HCT116 (cell line): ENCODE results near the gene ZMYM4. TPM values are rescaled to one million over a fixed set of nuclear protein-coding genes. Genes with fewer than 3 reads are reported as not detected.

Experiments
- ATAC-seq: fragments of 200-7000 bp; cut with Tn5 transposase; 2 replicates; pipeline ENCODE4 v1.9.1; 2020; ENCODE audit warnings: mild to moderate bottlenecking, moderate library complexity
- BruUV-seq: library from RNA; stranded (reverse); fragments of 400-500 nt; replicated peaks from 2 replicates; lab custom pipeline; 2021; lab: Mats Ljungman, UMichigan
- CTCF ChIA-PET: fragments of 300-600 bp; sonication (Branson Sonifier 250); formaldehyde crosslinking; loops from one replicate; lab custom pipeline; 2021; ENCODE audit warnings: antibody characterized with exemption; lab: Charles Lee
- POLR2A ChIA-PET: fragments of 300-600, 350-600 bp; sonication (Branson Sonifier 250); formaldehyde crosslinking; loops from one replicate; lab custom pipeline; 2021; ENCODE audit warnings: antibody characterized with exemption; lab: Charles Lee
- RAD21 ChIA-PET, 2 experiments: fragments of 300-600 bp; sonication (Branson Sonifier 250); formaldehyde crosslinking; loops; one replicate each; lab custom pipeline; 2023; ENCODE audit warnings: low total read pairs in 2 of 2; ENCODE audit not compliant: uncharacterized antibody in 2 of 2, unreplicated experiment in 2 of 2, low non-redundant PET in 1 of 2; lab: Charles Lee
- DNase-seq: peaks from one replicate; pipeline ENCODE4 v3.0.0-alpha.2; 2010; ENCODE audit warnings: low read depth, low spot score
- H2AFZ ChIP-seq: fragments of 200-600 bp; shearing (Covaris generic), sonication (generic); 2 replicates; pipeline ENCODE4 v1.6.1; 2017; ENCODE audit warnings: low read depth, mixed run types, mixed read lengths, antibody characterized with exemption, low read length; ENCODE audit not compliant: poor library complexity, severe bottlenecking
- H3K27ac ChIP-seq: 2 replicates; pipeline ENCODE4 v1.5.1; 2012; ENCODE audit warnings: low read depth, low read length
- H3K27me3 ChIP-seq: fragments of 200-600 bp; sonication (generic); 2 replicates; pipeline ENCODE4 v1.6.1; 2016; ENCODE audit warnings: mixed run types, low read length, mixed read lengths; ENCODE audit not compliant: insufficient read depth
- H3K36me3 ChIP-seq, 2 experiments: fragments of 200-500 bp in 1 of 2; fragments of 200-600 bp in 1 of 2; sonication (Bioruptor generic) in 1 of 2; sonication (generic) in 1 of 2; 2 replicates each; pipeline versions ENCODE4 v1.5.1 to v1.6.1; 2014 to 2016; ENCODE audit warnings: low read length in 2 of 2, inconsistent platforms in 1 of 2, mixed read lengths in 1 of 2, mixed run types in 1 of 2; ENCODE audit not compliant: insufficient read depth in 2 of 2, control insufficient read depth in 1 of 2
- H3K4me1 ChIP-seq, 2 experiments: fragments of 200-600 bp in 1 of 2; sonication (generic) in 1 of 2; 2 replicates each; pipeline versions ENCODE4 v1.5.1 to v1.6.1; 2012 to 2017; ENCODE audit warnings: low read length in 2 of 2, inconsistent platforms in 1 of 2, mild to moderate bottlenecking in 1 of 2, mixed read lengths in 1 of 2, mixed run types in 1 of 2, moderate library complexity in 1 of 2; ENCODE audit not compliant: insufficient read depth in 2 of 2, control insufficient read depth in 1 of 2
- H3K4me2 ChIP-seq: fragments of 200-600 bp; sonication (generic); 2 replicates; pipeline ENCODE4 v1.6.1; 2017; ENCODE audit warnings: mixed run types, low read length, mixed read lengths
- H3K4me3 ChIP-seq, 2 experiments: fragments of 200-600 bp in 1 of 2; sonication (generic) in 1 of 2; replicated peaks in 1 of 2; 2 replicates each; pipeline ENCODE4 v1.5.1; 2011 to 2016; ENCODE audit warnings: low read length in 2 of 2, control low read depth in 1 of 2, low read depth in 1 of 2, mild to moderate bottlenecking in 1 of 2, mixed read lengths in 1 of 2, mixed run types in 1 of 2
- H3K79me2 ChIP-seq: fragments of 200-600 bp; sonication (generic); 2 replicates; pipeline ENCODE4 v1.6.1; 2017; ENCODE audit warnings: mild to moderate bottlenecking, mixed run types, low read length, moderate library complexity, mixed read lengths; ENCODE audit not compliant: insufficient read depth
- H3K9ac ChIP-seq: fragments of 200-600 bp; sonication (generic); 2 replicates; pipeline ENCODE4 v1.6.1; 2016; ENCODE audit warnings: low read length, mixed read lengths
- H3K9me2 ChIP-seq: fragments of 200-600 bp; sonication (generic), shearing (Covaris generic); 2 replicates; pipeline ENCODE4 v1.6.1; 2017; ENCODE audit warnings: mixed run types, mild to moderate bottlenecking, moderate library complexity; ENCODE audit not compliant: insufficient read depth
- H3K9me3 ChIP-seq, 2 experiments: fragments of 200-500 bp in 1 of 2; fragments of 200-600 bp in 1 of 2; sonication (Bioruptor generic) in 1 of 2; sonication (generic) in 1 of 2; 2 replicates each; pipeline ENCODE4 v1.6.1; 2014 to 2017; ENCODE audit warnings: low read length in 2 of 2, mixed read lengths in 2 of 2, inconsistent platforms in 1 of 2, low read depth in 1 of 2, mild to moderate bottlenecking in 1 of 2, mixed run types in 1 of 2, moderate library complexity in 1 of 2; ENCODE audit not compliant: control insufficient read depth in 1 of 2, insufficient read depth in 1 of 2
- H4K20me1 ChIP-seq: fragments of 200-600 bp; sonication (generic), shearing (Covaris generic); 2 replicates; pipeline ENCODE4 v1.6.1; 2017; ENCODE audit warnings: mixed run types, mild to moderate bottlenecking, moderate library complexity; ENCODE audit not compliant: insufficient read depth
- CBX3 ChIP-seq: IDR thresholded peaks from 2 replicates; pipeline ENCODE4 v1.6.1; 2012; ENCODE audit warnings: low read depth
- CEBPB ChIP-seq: IDR thresholded peaks from 2 replicates; pipeline ENCODE4 v1.6.1; 2012; ENCODE audit warnings: low read depth
- EGR1 ChIP-seq: IDR thresholded peaks from 2 replicates; pipeline ENCODE4 v1.6.1; 2012; ENCODE audit warnings: low read depth
- ELF1 ChIP-seq: IDR thresholded peaks from 2 replicates; pipeline ENCODE4 v1.6.1; 2012; ENCODE audit warnings: low read depth, borderline replicate concordance
- JUND ChIP-seq: IDR thresholded peaks from 2 replicates; pipeline ENCODE4 v1.6.1; 2012
- SRF ChIP-seq: IDR thresholded peaks from 2 replicates; pipeline ENCODE4 v1.6.1; 2012; ENCODE audit warnings: low read depth
- TCF7L2 ChIP-seq: IDR thresholded peaks from 2 replicates; pipeline ENCODE4 v1.7.0; 2011; ENCODE audit warnings: borderline replicate concordance, inconsistent platforms; ENCODE audit not compliant: insufficient read depth, insufficient read length; ENCODE audit errors: extremely low read depth
- YY1 ChIP-seq: IDR thresholded peaks from 2 replicates; pipeline ENCODE4 v1.6.1; 2011; ENCODE audit warnings: low read length, low read depth, moderate library complexity, mild to moderate bottlenecking; ENCODE audit not compliant: insufficient replicate concordance; ENCODE audit errors: extremely low read depth
- ZFX ChIP-seq: fragments of 450-650 bp; IDR thresholded peaks from 2 replicates; pipeline ENCODE4 v1.6.1; 2017
- intact Hi-C: fragments of 100-400 bp; cut with micrococcal nuclease; formaldehyde crosslinking; loops from 2 replicates; pipeline ENCODE4 v1.10.0; 2022
- total RNA-seq: library from RNA; stranded (reverse); gene quantifications from one replicate; pipeline ENCODE4 v1.2.1, GENCODE V29; 2021; ENCODE audit not compliant: unreplicated experiment
- TF ChIP-seq, protein P1 (sequence below): IDR thresholded peaks from 2 replicates; pipeline ENCODE4 v1.6.1; 2012; ENCODE audit warnings: low read depth
- TF ChIP-seq, protein P2 (sequence below): IDR thresholded peaks from 2 replicates; pipeline ENCODE4 v1.6.1; 2012
- TF ChIP-seq, protein P3 (sequence below), 3 experiments: fragments of 200-600 bp in 1 of 3; sonication (generic) in 1 of 3; IDR thresholded peaks in 2 of 3; conservative IDR thresholded peaks in 1 of 3; 2 replicates each; pipeline ENCODE4 v1.5.1; 2012 to 2017; ENCODE audit warnings: low read depth in 2 of 3, low read length in 2 of 3, antibody characterized with exemption in 1 of 3, borderline replicate concordance in 1 of 3, control low read depth in 1 of 3, mild to moderate bottlenecking in 1 of 3, mixed read lengths in 1 of 3, mixed run types in 1 of 3, moderate library complexity in 1 of 3; ENCODE audit not compliant: insufficient read depth in 1 of 3

The ZMYM4 gene
- total RNA-seq, 1 experiment from 2014 or later, result 58.0 TPM

DNA sequence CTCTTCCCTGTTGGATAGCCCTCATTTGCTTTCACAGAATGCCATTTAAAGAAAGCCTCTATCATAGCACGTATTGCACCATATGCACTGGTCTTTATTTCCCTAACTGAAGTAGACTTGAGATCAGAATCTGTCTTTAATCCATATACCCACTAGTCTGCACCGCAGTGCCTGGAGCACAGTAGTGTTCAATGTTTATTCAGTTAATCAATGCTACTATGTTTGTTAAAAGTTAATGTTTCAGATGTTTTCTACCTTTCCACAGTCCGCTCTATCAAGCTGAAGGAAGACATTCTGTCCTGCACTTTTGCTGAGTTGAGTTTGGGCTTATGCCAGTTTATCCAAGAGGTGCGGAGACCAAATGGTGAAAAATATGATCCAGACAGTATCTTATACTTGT is 139.2 kb downstream of the ZMYM4 start:
- Histone ChIP-seq H3K27ac (no peak overlapping the region), H3K9ac (no peak overlapping the region), H3K4me3 (no peak overlapping the region), H4K20me1 (no peaks in the 10 kb centered on the region), H3K27me3 (no peaks in the 10 kb centered on the region), H3K36me3 (peaks cover 19 to 21% of the 10 kb centered on the region in 2 experiments; a peak in 3 of 4 replicates), H3K9me2 (no peaks in the 10 kb centered on the region), H3K4me1 (no peaks in the 10 kb centered on the region), H3K79me2 (no peaks in the 10 kb centered on the region), H2AFZ (no peak overlapping the region), H3K4me2 (no peak overlapping the region), H3K9me3 (no peaks in the 10 kb centered on the region)
- DNase-seq (no peak), ATAC-seq (no peak)
- intact Hi-C loops, result no loop called here
- ChIA-PET RAD21 (no interaction called here), POLR2A (no interaction called here), CTCF (no interaction called here)
- no peak for TF ChIP-seq SRF
- TF ChIP-seq, protein P1, sequence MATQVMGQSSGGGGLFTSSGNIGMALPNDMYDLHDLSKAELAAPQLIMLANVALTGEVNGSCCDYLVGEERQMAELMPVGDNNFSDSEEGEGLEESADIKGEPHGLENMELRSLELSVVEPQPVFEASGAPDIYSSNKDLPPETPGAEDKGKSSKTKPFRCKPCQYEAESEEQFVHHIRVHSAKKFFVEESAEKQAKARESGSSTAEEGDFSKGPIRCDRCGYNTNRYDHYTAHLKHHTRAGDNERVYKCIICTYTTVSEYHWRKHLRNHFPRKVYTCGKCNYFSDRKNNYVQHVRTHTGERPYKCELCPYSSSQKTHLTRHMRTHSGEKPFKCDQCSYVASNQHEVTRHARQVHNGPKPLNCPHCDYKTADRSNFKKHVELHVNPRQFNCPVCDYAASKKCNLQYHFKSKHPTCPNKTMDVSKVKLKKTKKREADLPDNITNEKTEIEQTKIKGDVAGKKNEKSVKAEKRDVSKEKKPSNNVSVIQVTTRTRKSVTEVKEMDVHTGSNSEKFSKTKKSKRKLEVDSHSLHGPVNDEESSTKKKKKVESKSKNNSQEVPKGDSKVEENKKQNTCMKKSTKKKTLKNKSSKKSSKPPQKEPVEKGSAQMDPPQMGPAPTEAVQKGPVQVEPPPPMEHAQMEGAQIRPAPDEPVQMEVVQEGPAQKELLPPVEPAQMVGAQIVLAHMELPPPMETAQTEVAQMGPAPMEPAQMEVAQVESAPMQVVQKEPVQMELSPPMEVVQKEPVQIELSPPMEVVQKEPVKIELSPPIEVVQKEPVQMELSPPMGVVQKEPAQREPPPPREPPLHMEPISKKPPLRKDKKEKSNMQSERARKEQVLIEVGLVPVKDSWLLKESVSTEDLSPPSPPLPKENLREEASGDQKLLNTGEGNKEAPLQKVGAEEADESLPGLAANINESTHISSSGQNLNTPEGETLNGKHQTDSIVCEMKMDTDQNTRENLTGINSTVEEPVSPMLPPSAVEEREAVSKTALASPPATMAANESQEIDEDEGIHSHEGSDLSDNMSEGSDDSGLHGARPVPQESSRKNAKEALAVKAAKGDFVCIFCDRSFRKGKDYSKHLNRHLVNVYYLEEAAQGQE, result no peak
- no TSS peak for BruUV-seq

DNA sequence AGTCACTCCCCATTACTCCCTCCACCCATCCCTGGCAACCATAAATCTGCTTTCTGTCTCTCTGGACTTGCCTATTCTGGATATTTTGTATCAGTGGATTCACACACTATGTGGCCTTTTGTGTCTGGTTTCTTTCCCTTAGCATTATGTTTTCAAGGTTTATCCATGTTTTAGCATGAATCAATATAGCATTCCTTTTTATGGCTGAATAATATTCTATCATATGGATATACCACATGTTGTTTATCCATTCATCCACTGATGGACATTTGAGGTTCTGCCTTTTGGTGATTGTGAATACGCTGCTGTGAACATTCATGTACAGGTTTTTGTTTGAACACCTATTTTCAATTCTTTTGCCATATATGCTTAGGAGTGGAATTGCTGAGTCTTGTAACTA is 140.4 kb downstream of the ZMYM4 start:
- no peaks in the 10 kb centered on the region for H3K27me3 ChIP-seq
- H4K20me1 ChIP-seq, result no peaks in the 10 kb centered on the region
- intact Hi-C loops, result no loop called here
- H3K4me1 ChIP-seq, result no peaks in the 10 kb centered on the region
- no peak overlapping the region for H3K9ac ChIP-seq
- H3K9me3 ChIP-seq, result no peaks in the 10 kb centered on the region
- H3K79me2 ChIP-seq, result no peaks in the 10 kb centered on the region
- CTCF ChIA-PET, result no interaction called here
- no peak overlapping the region for H3K27ac ChIP-seq
- H3K36me3 ChIP-seq, result peaks cover 19 to 21% of the 10 kb centered on the region in 2 experiments; a peak in 3 of 4 replicates
- no TSS peak for BruUV-seq
- no peak for TF ChIP-seq ELF1
- TF ChIP-seq, protein P2, sequence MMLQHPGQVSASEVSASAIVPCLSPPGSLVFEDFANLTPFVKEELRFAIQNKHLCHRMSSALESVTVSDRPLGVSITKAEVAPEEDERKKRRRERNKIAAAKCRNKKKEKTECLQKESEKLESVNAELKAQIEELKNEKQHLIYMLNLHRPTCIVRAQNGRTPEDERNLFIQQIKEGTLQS, result no peak
- TF ChIP-seq ZFX, result no peak
- TF ChIP-seq EGR1, result no peak
- no peak for TF ChIP-seq JUND
- TF ChIP-seq, protein P3, sequence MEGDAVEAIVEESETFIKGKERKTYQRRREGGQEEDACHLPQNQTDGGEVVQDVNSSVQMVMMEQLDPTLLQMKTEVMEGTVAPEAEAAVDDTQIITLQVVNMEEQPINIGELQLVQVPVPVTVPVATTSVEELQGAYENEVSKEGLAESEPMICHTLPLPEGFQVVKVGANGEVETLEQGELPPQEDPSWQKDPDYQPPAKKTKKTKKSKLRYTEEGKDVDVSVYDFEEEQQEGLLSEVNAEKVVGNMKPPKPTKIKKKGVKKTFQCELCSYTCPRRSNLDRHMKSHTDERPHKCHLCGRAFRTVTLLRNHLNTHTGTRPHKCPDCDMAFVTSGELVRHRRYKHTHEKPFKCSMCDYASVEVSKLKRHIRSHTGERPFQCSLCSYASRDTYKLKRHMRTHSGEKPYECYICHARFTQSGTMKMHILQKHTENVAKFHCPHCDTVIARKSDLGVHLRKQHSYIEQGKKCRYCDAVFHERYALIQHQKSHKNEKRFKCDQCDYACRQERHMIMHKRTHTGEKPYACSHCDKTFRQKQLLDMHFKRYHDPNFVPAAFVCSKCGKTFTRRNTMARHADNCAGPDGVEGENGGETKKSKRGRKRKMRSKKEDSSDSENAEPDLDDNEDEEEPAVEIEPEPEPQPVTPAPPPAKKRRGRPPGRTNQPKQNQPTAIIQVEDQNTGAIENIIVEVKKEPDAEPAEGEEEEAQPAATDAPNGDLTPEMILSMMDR (IDR thresholded peaks at IDR 0.05 in 2 of 3, conservative IDR thresholded peaks at IDR 0.05 in 1 of 3; ENCODE audit: borderline replicate concordance in 1 of 3, insufficient read depth in 1 of 3, low read depth in 2 of 3, low read length in 2 of 3), result no peak
- TF ChIP-seq CEBPB, result no peak
- no peak for TF ChIP-seq CBX3
- TF ChIP-seq TCF7L2, result no peak
- no peak for TF ChIP-seq SRF
- TF ChIP-seq YY1, result no peak
- TF ChIP-seq, all 23 proteins: peak for 0
- DNase-seq (no peak), ATAC-seq (no peak)
- ChIA-PET POLR2A (no interaction called here), RAD21 (no interaction called here)
- no peaks in the 10 kb centered on the region for H3K9me2 ChIP-seq
- H3K4me3 ChIP-seq, result no peak overlapping the region
- H3K4me2 ChIP-seq, result no peak overlapping the region
- no peak overlapping the region for H2AFZ ChIP-seq
